ENCODE measurements around the gene SPATA31A7. TPM values are rescaled to one million over a fixed set of nuclear protein-coding genes. Genes with fewer than 3 reads are reported as not detected.
"Not testable (repeated sequence)": the region's sequence is repeated elsewhere in the genome, so short reads cannot be mapped to it uniquely, and the experiment has no call there.

Gene SPATA31A7
- polyA plus RNA-seq (2014; cell fraction: cytosol; rRNA removed): not detected in 2 replicates
- polyA plus RNA-seq (2014; cell fraction: nucleus; rRNA removed): not detected in 2 replicates

GRCh38 chr9:61189736-61190135, at the start of gene SPATA31A7:
SPATA31A7 (plus strand) TSS chr9:61190036; CDS start chr9:61190065, 29 bp downstream.
- not testable (repeated sequence) for DNase-seq (ENCODE audit: low spot score)

- DNase-seq (ENCODE audit: low spot score): not testable (repeated sequence)
These were observed 36.6 kb downstream of the SPATA31A7 start for GRCh38 chr9:61226438-61226837.

Small RNA genes lying within 50 kb of the gene (small RNA-seq; reads per million reads assigned to genes)
- 0 reads per million in 2 experiments for gene BX005040.2
